Heart right ventricle (tissue), 16 donors: Measurements from ENCODE around the gene ARHGAP19. TPM values are rescaled to one million over a fixed set of nuclear protein-coding genes. Genes with fewer than 3 reads are reported as not detected.
A peak's percentile ranks its signal among the peaks of the same experiment; 100 is the strongest.

Source experiments
- ATAC-seq, 8 donors: fragments of 200-7000 bp; cut with Tn5 transposase; one replicate each; pipeline ENCODE4 v1.9.1; 2020; ENCODE audit warnings: mild to moderate bottlenecking in 8 of 8, moderate library complexity in 8 of 8, moderate number of reproducible peaks in 1 of 8
- DNase-seq, 2 donors: peaks; one replicate each; pipeline ENCODE4 v3.0.0-alpha.2; 2020
- H3K27ac ChIP-seq, 10 donors: fragments of 200-600 bp; sonication (generic) in 2 of 10; one replicate each; pipeline versions ENCODE4 v1.5.0 to v1.8.0; 2020 to 2022; ENCODE audit warnings: mild to moderate bottlenecking in 3 of 10
- H3K27me3 ChIP-seq, 7 donors: fragments of 200-600 bp; one replicate each; pipeline ENCODE4 v1.8.0; 2021 to 2022; ENCODE audit warnings: mild to moderate bottlenecking in 2 of 7
- H3K36me3 ChIP-seq, 9 donors: fragments of 200-600 bp; sonication (generic) in 1 of 9; one replicate each; pipeline versions ENCODE4 v1.5.0 to v1.8.0; 2020 to 2022; ENCODE audit warnings: mild to moderate bottlenecking in 2 of 9
- H3K4me1 ChIP-seq, 9 donors: fragments of 200-600 bp; sonication (generic) in 1 of 9; one replicate each; pipeline versions ENCODE4 v1.5.0 to v1.8.0; 2020 to 2022; ENCODE audit warnings: mild to moderate bottlenecking in 4 of 9
- H3K4me3 ChIP-seq, 10 donors: fragments of 200-600 bp; sonication (generic) in 2 of 10; one replicate each; pipeline versions ENCODE4 v1.5.0 to v1.8.0; 2020 to 2022; ENCODE audit warnings: mild to moderate bottlenecking in 7 of 10, moderate library complexity in 2 of 10
- H3K9me3 ChIP-seq, 11 donors: fragments of 200-600 bp in 10 of 11; sonication (generic) in 2 of 11; one replicate each; pipeline versions ENCODE4 v1.5.0 to v1.8.0; 2013 to 2022; ENCODE audit warnings: mild to moderate bottlenecking in 2 of 11, control low read depth in 1 of 11, moderate library complexity in 1 of 11
- CTCF ChIP-seq, 9 donors: fragments of 200-600 bp; sonication (generic) in 2 of 9; IDR thresholded peaks; one replicate each; pipeline versions ENCODE4 v1.5.0 to v1.8.0; 2021 to 2022; ENCODE audit warnings: antibody characterized with exemption in 9 of 9, mild to moderate bottlenecking in 5 of 9, moderate library complexity in 1 of 9
- WGBS, 2 donors: extraction: QIAGEN DNeasy Blood & Tissue Kit; methylation state at CpG; one replicate each; pipeline ENCODE4 v1.1.7; 2013; ENCODE audit warnings: inconsistent platforms in 1 of 2; 5-methylcytosine and 5-hydroxymethylcytosine counted together
- intact Hi-C, 10 donors: fragments of 100-400 bp; cut with DNase I; formaldehyde crosslinking; loops; one replicate each; pipeline versions ENCODE4 v1.11.1 to v1.14.2; 2022
- polyA plus RNA-seq, 2 donors: library from polyadenylated mRNA; stranded (reverse); fragments of 200-250 nt; gene quantifications; one replicate each; pipeline ENCODE4 v1.2.3, GENCODE V29; 2013
- total RNA-seq, 10 donors: library from RNA; stranded (reverse); fragmentation: NEBNext Ultra II Directional in 3 of 10; extraction: Animal tissue kit (Norgen Biotek cat#: 25700) in 3 of 10; gene quantifications; one replicate each; pipeline versions ENCODE4 v1.2.1 to v1.2.4, GENCODE V29; 2021 to 2023
- donor health status: Arrhythmogenic right ventricular cardiomyopathy.
- donor health status: ischemic (EF 13 %, LVEDD 7.1; RV severe dilation, severe dysfunction).
- donor health status: healthy with polysubstance abuse.
- donor health status: DM: no; HTN: yes; CAD: no.
- donor health status: DM: no; HTN: no; CAD: no.
- donor health status: ischemic (EF 25% LVEDD 6.9; RV normal size, moderate dysfunction).
- donor health status: ischemic (EF 25% LVEDD 5.7; RV mildly dilated, moderate dysfunction).
- donor health status: healthy.
- donor health status: DM: yes; HTN: yes; CAD: no.
- donor health status: Ischemic cardiomyopathy.
- donor health status: ischemic (EF 35%, LVEDD 5.7; RV mildly dilated, moderate dysfunction).
- donor health status: nonischemic (EF 11% LVEDD 7.7; RV severe dilation, severe dysfunction).
- donor health status: DM: yes; HTN: yes; CAD: no.
- donor health status: PGD.
- donor health status: ischemic (EF 29% LVEDD 5.4; RV normal size, mild dysfunction).
- donor health status: nonischemic (EF 23%, LVEDD 6.1; RV moderate dilation, normal function).

ARHGAP19 gene
- total and polyA plus RNA-seq, 12 donors, result 1.5 to 6.2 (median 3.4) TPM

GRCh38 chr10:97200616-97201015, 91.8 kb downstream of the ARHGAP19 start:
- ATAC-seq, result no peak
- Histone ChIP-seq H3K27me3 (peaks cover 0 to 51% (median 18%) of the 10 kb centered on the region in 7 donors), H3K36me3 (no peaks in the 10 kb centered on the region), H3K4me3 (no peak overlapping the region), H3K27ac (no peak overlapping the region), H3K4me1 (peaks cover 0 to 14% (median 7%) of the 10 kb centered on the region in 9 donors), H3K9me3 (peaks cover 0 to 5% (median 0%) of the 10 kb centered on the region in 11 donors)
- no peak for DNase-seq
- 74 to 82% methylated on average over 6 of the region's 6 CpGs for WGBS, 2 donors
- TF ChIP-seq CTCF (IDR thresholded peaks at IDR 0.05), result no peak
- intact Hi-C loops, result no loop called here

- Histone ChIP-seq H3K27ac (no peak overlapping the region), H3K4me1 (peaks cover 0 to 14% (median 7%) of the 10 kb centered on the region in 9 donors), H3K9me3 (peaks cover 0 to 5% (median 0%) of the 10 kb centered on the region in 11 donors), H3K27me3 (peaks cover 0 to 65% (median 20%) of the 10 kb centered on the region in 7 donors), H3K36me3 (no peaks in the 10 kb centered on the region), H3K4me3 (no peak overlapping the region)
- no peak for DNase-seq
- 59 to 70% methylated on average over 3 of the region's 3 CpGs for WGBS, 2 donors
- no peak for TF ChIP-seq CTCF (IDR thresholded peaks at IDR 0.05)
- ATAC-seq, result no peak
- intact Hi-C loops, result loop anchor here in 2 of 10 donors (5.0 kb wide), 1 partner anchor 122 kb away; no protein-coding TSS in a partner anchor
These were observed 93.3 kb downstream of the ARHGAP19 start for GRCh38 chr10:97199152-97199551.

GRCh38 chr10:97197030-97197500, 95.4 kb downstream of the ARHGAP19 start:
- 62 to 74% methylated on average over 7 of the region's 7 CpGs for WGBS, 2 donors
- peaks cover 0 to 74% (median 22%) of the 10 kb centered on the region in 7 donors for H3K27me3 ChIP-seq
- ATAC-seq, result peak in 3 of 8 donors; percentile 50 to 68 (median 67)
- no peak for TF ChIP-seq CTCF (IDR thresholded peaks at IDR 0.05)
- DNase-seq, result no peak
- H3K9me3 ChIP-seq, result no peaks in the 10 kb centered on the region
- peaks cover 0 to 14% (median 7%) of the 10 kb centered on the region in 9 donors for H3K4me1 ChIP-seq
- no peak overlapping the region for H3K27ac ChIP-seq
- H3K36me3 ChIP-seq, result no peaks in the 10 kb centered on the region
- no peak overlapping the region for H3K4me3 ChIP-seq
- intact Hi-C loops, result loop anchor here in 2 of 10 donors (5.0 kb wide), 1 partner anchor 120 kb away; no protein-coding TSS in a partner anchor

GRCh38 chr10:97196223-97197029, 96.0 kb downstream of the ARHGAP19 start:
- intact Hi-C loops, result loop anchor here in 2 of 10 donors (5.0 kb wide), 1 partner anchor 119 kb away; no protein-coding TSS in a partner anchor
- Histone ChIP-seq H3K36me3 (no peaks in the 10 kb centered on the region), H3K27me3 (peaks cover 0 to 74% (median 22%) of the 10 kb centered on the region in 7 donors), H3K4me1 (peaks cover 0 to 14% (median 7%) of the 10 kb centered on the region in 9 donors), H3K9me3 (no peaks in the 10 kb centered on the region), H3K4me3 (peak overlapping the region; percentile 7 to 64 (median 53)), H3K27ac (peak overlapping the region in 1 of 10 donors; percentile 8)
- WGBS, 2 donors, result 5 to 6% methylated on average over 56 of the region's 56 CpGs
- peak in 8 of 9 donors; percentile 38 to 80 (median 62) for TF ChIP-seq CTCF (IDR thresholded peaks at IDR 0.05)
- DNase-seq (peak; percentile 23 to 52), ATAC-seq (peak; percentile 55 to 86 (median 76))
